Stimulated activated CD8-positive, alpha-beta memory T cell treated with anti-CD3 and anti-CD28 coated beads, Interleukin-12 subunit alpha, Interleukin-12 subunit beta, amount 100 ng/mL, for 24 hours (primary cell): ENCODE data around the gene PSMD3.
"Not testable (repeated sequence)": the region's sequence is repeated elsewhere in the genome, so short reads cannot be mapped to it uniquely, and the experiment has no call there.

ENCODE experiments used
- DNase-seq: peaks from one replicate; pipeline ENCODE4 v3.0.0-alpha.2; 2020; ENCODE audit errors: extremely low read depth

PSMD3 gene

GRCh38 chr17:39980351-39981206 lies at the start of gene PSMD3:
Gene PSMD3, plus strand, starts transcription at chr17:39980807. Its CDS starts 164 bp downstream, at chr17:39980971.
- peak; percentile 89 for DNase-seq

GRCh38 chr17:39933912-39934311 lies 46.7 kb upstream of the PSMD3 start:
- DNase-seq, result no peak

- DNase-seq, result no peak
These were observed 46.3 kb upstream of the PSMD3 start for GRCh38 chr17:39934324-39934723.

GRCh38 chr17:39935909-39936308 lies 44.7 kb upstream of the PSMD3 start:
- DNase-seq, result no peak

- DNase-seq, result no peak
These were observed 43.2 kb upstream of the PSMD3 start for GRCh38 chr17:39937447-39937846.

GRCh38 chr17:39938140-39938869 lies 42.3 kb upstream of the PSMD3 start:
- no peak for DNase-seq

GRCh38 chr17:39939106-39939505 lies 41.5 kb upstream of the PSMD3 start:
- DNase-seq, result no peak

- no peak for DNase-seq
These were observed 40.8 kb upstream of the PSMD3 start for GRCh38 chr17:39939588-39940419.

GRCh38 chr17:39943702-39944392 lies 36.8 kb upstream of the PSMD3 start:
- no peak for DNase-seq

- no peak for DNase-seq
These were observed 36.3 kb upstream of the PSMD3 start for GRCh38 chr17:39944393-39944711.

GRCh38 chr17:39946551-39947330 lies 33.9 kb upstream of the PSMD3 start:
- DNase-seq, result no peak

GRCh38 chr17:39948489-39948828 lies 32.1 kb upstream of the PSMD3 start:
- not testable (repeated sequence) for DNase-seq

- DNase-seq, result no peak
These were observed 31.6 kb upstream of the PSMD3 start for GRCh38 chr17:39949028-39949427.

- DNase-seq, result no peak
These were observed 29.7 kb upstream of the PSMD3 start for GRCh38 chr17:39950871-39951348.

- no peak for DNase-seq
These were observed 28.5 kb upstream of the PSMD3 start for GRCh38 chr17:39951924-39952679.

GRCh38 chr17:39952680-39953470 lies 27.7 kb upstream of the PSMD3 start:
- DNase-seq, result peak; percentile 80

GRCh38 chr17:39953471-39953888 lies 27.1 kb upstream of the PSMD3 start:
- no peak for DNase-seq

- no peak for DNase-seq
These were observed 25.7 kb upstream of the PSMD3 start for GRCh38 chr17:39954876-39955275.

GRCh38 chr17:39955726-39956225 lies 24.8 kb upstream of the PSMD3 start:
- no peak for DNase-seq
